DOHH2 (cell line): Measurements from ENCODE around the gene CGNL1.

Source experiments
- CTCF ChIP-seq: fragments of 200-600 bp; sonication (generic); IDR thresholded peaks from one replicate; pipeline ENCODE4 v1.5.1; 2014; ENCODE audit warnings: antibody characterized with exemption, mild to moderate bottlenecking, low read depth, low read length; ENCODE audit not compliant: poor library complexity, severe bottlenecking
- EZH2phosphoT487 ChIP-seq: fragments of 200-600 bp; sonication (generic); IDR thresholded peaks from 2 replicates; pipeline ENCODE4 v1.6.1; 2017; ENCODE audit warnings: borderline replicate concordance, mild to moderate bottlenecking, antibody characterized with exemption, low read length, moderate library complexity, mixed read lengths

- TF ChIP-seq CTCF (no peak), EZH2phosphoT487 (no peak)
These were observed 101.6 kb downstream of the CGNL1 start for GRCh38 chr15:57477736-57478522.
